Activated CD4-positive, alpha-beta T cell treated with anti-CD3 and anti-CD28 coated beads for 36 hours (primary cell): Measurements from ENCODE around the gene PWP2. TPM values are rescaled to one million over a fixed set of nuclear protein-coding genes. Genes with fewer than 3 reads are reported as not detected.
A peak's percentile ranks its signal among the peaks of the same experiment; 100 is the strongest.
"Not testable (repeated sequence)": the region's sequence is repeated elsewhere in the genome, so short reads cannot be mapped to it uniquely, and the experiment has no call there.

Experiments
- ATAC-seq: fragments of 200-7000 bp; cut with Tn5 transposase; one replicate; pipeline ENCODE4 v1.10.0; 2021; ENCODE audit warnings: mild to moderate bottlenecking, moderate library complexity
- CTCF ChIA-PET: fragments of 350-600 bp; sonication (Branson Sonifier 250); formaldehyde crosslinking; loops from one replicate; lab custom pipeline; 2021; ENCODE audit warnings: antibody characterized with exemption; lab: Charles Lee
- POLR2A ChIA-PET: fragments of 350-600 bp; sonication (Branson Sonifier 250); formaldehyde crosslinking; loops from one replicate; lab custom pipeline; 2021; ENCODE audit warnings: antibody characterized with exemption, inconsistent platforms; lab: Charles Lee
- DNase-seq: peaks from one replicate; pipeline ENCODE4 v3.0.0-alpha.2; 2020
- H3K27ac Mint-ChIP-seq: one replicate; pipeline ENCODE4 v1.8.0; 2021; ENCODE audit warnings: mixed read lengths
- H3K27me3 Mint-ChIP-seq: one replicate; pipeline ENCODE4 v1.8.0; 2021; ENCODE audit warnings: mixed read lengths
- H3K36me3 Mint-ChIP-seq: one replicate; pipeline ENCODE4 v1.8.0; 2021; ENCODE audit warnings: low read depth, mixed read lengths
- H3K4me1 Mint-ChIP-seq: one replicate; pipeline ENCODE4 v1.8.0; 2021; ENCODE audit warnings: mixed read lengths
- H3K4me3 Mint-ChIP-seq: one replicate; pipeline ENCODE4 v1.8.0; 2021; ENCODE audit warnings: mild to moderate bottlenecking, moderate library complexity, mixed read lengths
- H3K9me3 Mint-ChIP-seq: one replicate; pipeline ENCODE4 v1.8.0; 2021; ENCODE audit warnings: low read depth, mixed read lengths
- intact Hi-C, 2 experiments: fragments of 100-400 bp; cut with DNase I in 1 of 2; cut with micrococcal nuclease in 1 of 2; formaldehyde crosslinking; loops; one replicate each; pipeline versions ENCODE4 v1.14.2 to v1.15.1; 2022 to 2024; cut with DNase I, micrococcal nuclease
- total RNA-seq, 2 experiments: library from RNA; stranded (reverse); gene quantifications; one replicate each; pipeline ENCODE4 v1.2.3, GENCODE V29; 2021

PWP2 gene
- total RNA-seq, 2 experiments from 2014 or later: 28.9 to 54.1 TPM

- intact Hi-C loops, H3K27ac Mint-ChIP-seq, DNase-seq, POLR2A ChIA-PET, H3K36me3 Mint-ChIP-seq, H3K4me1 Mint-ChIP-seq, CTCF ChIA-PET, H3K9me3 Mint-ChIP-seq, H3K4me3 Mint-ChIP-seq, H3K27me3 Mint-ChIP-seq: not testable (repeated sequence)
- peak; percentile 33 for ATAC-seq
These were observed 63.7 kb downstream of the PWP2 start for GRCh38 chr21:44170863-44171262.

DNA sequence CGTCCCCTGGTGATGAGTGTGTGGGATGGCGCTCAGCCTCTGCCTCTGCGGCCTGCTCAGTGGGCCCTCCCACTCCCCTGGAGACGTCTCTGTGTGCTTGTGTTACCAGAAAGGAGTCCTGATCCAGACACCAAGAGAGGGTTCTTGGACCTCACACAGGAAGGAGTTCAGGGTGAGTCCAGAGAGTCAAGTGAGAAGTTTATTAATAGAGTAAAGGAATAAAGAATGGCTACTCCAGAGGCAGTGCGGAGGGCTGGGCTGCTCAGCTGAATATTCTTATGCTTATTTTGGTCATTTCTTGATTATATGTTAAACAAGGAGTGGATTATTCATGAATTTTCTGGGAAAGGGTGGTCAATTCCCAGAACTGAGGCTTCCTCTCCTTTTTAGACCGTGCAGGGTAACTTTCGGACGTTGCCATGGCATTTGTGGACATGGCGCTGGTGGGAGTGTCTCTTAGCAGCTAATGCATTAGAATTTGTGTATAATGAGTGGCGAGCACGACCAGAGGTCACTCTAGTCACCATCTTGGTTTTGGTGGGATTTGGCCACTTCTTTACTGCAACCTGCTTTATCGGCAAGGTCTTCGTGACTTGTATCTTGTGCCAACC lies 64.9 kb downstream of the PWP2 start:
- CTCF ChIA-PET, POLR2A ChIA-PET, H3K4me3 Mint-ChIP-seq, DNase-seq, H3K27me3 Mint-ChIP-seq, H3K27ac Mint-ChIP-seq, H3K9me3 Mint-ChIP-seq, H3K36me3 Mint-ChIP-seq, ATAC-seq, intact Hi-C loops, H3K4me1 Mint-ChIP-seq: not testable (repeated sequence)

DNA sequence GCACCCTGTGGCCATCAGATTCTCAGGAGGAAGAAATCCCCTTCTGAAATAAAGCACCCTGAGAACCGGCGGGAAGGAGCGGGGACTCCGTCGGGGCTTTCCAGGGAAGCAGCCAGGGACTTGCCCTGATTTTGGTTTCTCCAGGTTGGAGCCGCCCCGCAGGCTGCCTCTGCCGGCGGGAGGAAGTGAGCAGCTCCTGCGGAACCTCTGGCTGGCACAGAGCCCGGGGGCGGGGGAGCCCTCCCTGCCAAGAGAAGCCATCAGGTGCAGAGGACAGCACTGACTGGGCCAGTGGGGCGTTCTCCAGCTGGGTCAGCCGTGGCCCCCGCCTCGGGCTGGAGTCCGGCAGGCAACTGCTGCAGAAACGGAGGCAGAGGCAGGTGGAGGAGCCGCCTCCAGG lies 65.5 kb downstream of the PWP2 start:
- CTCF ChIA-PET: not testable (repeated sequence)

GRCh38 chr21:44175189-44175588 lies 68.0 kb downstream of the PWP2 start:
- H3K36me3 Mint-ChIP-seq, CTCF ChIA-PET, H3K4me1 Mint-ChIP-seq, POLR2A ChIA-PET, H3K9me3 Mint-ChIP-seq, DNase-seq, H3K4me3 Mint-ChIP-seq, intact Hi-C loops, ATAC-seq, H3K27ac Mint-ChIP-seq, H3K27me3 Mint-ChIP-seq: not testable (repeated sequence)

More for the DNA sequence above, 65.5 kb downstream of the PWP2 start:
- H3K4me3 Mint-ChIP-seq, H3K4me1 Mint-ChIP-seq, POLR2A ChIA-PET, DNase-seq, H3K9me3 Mint-ChIP-seq, H3K27me3 Mint-ChIP-seq, H3K36me3 Mint-ChIP-seq, intact Hi-C loops, H3K27ac Mint-ChIP-seq: not testable (repeated sequence)
- peak; percentile 39 for ATAC-seq

GRCh38 chr21:44176127-44176526 lies 68.9 kb downstream of the PWP2 start:
- H3K4me3 Mint-ChIP-seq, H3K27me3 Mint-ChIP-seq, H3K9me3 Mint-ChIP-seq, H3K36me3 Mint-ChIP-seq, H3K4me1 Mint-ChIP-seq, DNase-seq, CTCF ChIA-PET, ATAC-seq, POLR2A ChIA-PET, intact Hi-C loops, H3K27ac Mint-ChIP-seq: not testable (repeated sequence)

Other genes starting within 250 kb of the PWP2 start
- 10 to 100 TPM; 73.5 to 90.7 TPM for gene AGPAT3, start 242.2 kb upstream of the PWP2 start, total RNA-seq
- gene TRAPPC10, start 95.1 kb upstream of the PWP2 start, total RNA-seq: 10 to 100 TPM; 40.2 to 58.7 TPM
- gene GATD3, start 26.3 kb downstream of the PWP2 start, total RNA-seq: 10 to 100 TPM; 30.3 to 43.2 TPM
- gene ICOSLG, start 133.5 kb downstream of the PWP2 start, total RNA-seq: 1 to 10 TPM; 2.4 to 2.8 TPM
- not detected for gene DNMT3L, start 154.5 kb downstream of the PWP2 start, total RNA-seq
- not detected for gene AIRE, start 178.5 kb downstream of the PWP2 start, total RNA-seq
- 100 to 1,000 TPM; 167 to 202 TPM for gene PFKL, start 192.7 kb downstream of the PWP2 start, total RNA-seq
- gene CFAP410, start 232.0 kb downstream of the PWP2 start, total RNA-seq: 10 to 100 TPM in 1 of 2 experiments, 1 to 10 TPM in 1; 7.3 to 11.4 TPM
- 1 to 10 TPM; 1.5 to 1.7 TPM for gene TRPM2, start 246.2 kb downstream of the PWP2 start, total RNA-seq